HG02852 (cell line): ENCODE results near the gene ANKRD11.

ENCODE experiments used
- ATAC-seq: cut with Tn5 transposase; IDR thresholded peaks from one replicate; pipeline ENCODE4 v1.9.1; 2021; ENCODE audit warnings: mild to moderate bottlenecking, moderate library complexity; ENCODE audit not compliant: unreplicated experiment

The ANKRD11 gene

GRCh38 chr16:89490439-89491237 lies at the start of gene ANKRD11:
ANKRD11 (minus strand) TSS chr16:89490561; CDS start chr16:89317019, 173,542 bp downstream.
- ATAC-seq, result peak; percentile 77

GRCh38 chr16:89538286-89538685 lies 47.9 kb upstream of the ANKRD11 start:
- ATAC-seq, result no peak

GRCh38 chr16:89537549-89537925 lies 47.2 kb upstream of the ANKRD11 start:
- ATAC-seq, result no peak

GRCh38 chr16:89536886-89537548 lies 46.7 kb upstream of the ANKRD11 start:
- ATAC-seq, result no peak

- no peak for ATAC-seq
Measured at GRCh38 chr16:89536371-89536770, 46.0 kb upstream of the ANKRD11 start.

GRCh38 chr16:89534252-89534756 lies 43.9 kb upstream of the ANKRD11 start:
- ATAC-seq, result no peak

- no peak for ATAC-seq
Measured at GRCh38 chr16:89531821-89532526, 41.6 kb upstream of the ANKRD11 start.

- ATAC-seq, result no peak
Measured at GRCh38 chr16:89530401-89531381, 40.3 kb upstream of the ANKRD11 start.

GRCh38 chr16:89529097-89529496 lies 38.7 kb upstream of the ANKRD11 start:
- no peak for ATAC-seq

GRCh38 chr16:89525146-89525913 lies 35.0 kb upstream of the ANKRD11 start:
- no peak for ATAC-seq

GRCh38 chr16:89523680-89524344 lies 33.5 kb upstream of the ANKRD11 start:
- no peak for ATAC-seq

GRCh38 chr16:89522287-89522686 lies 31.9 kb upstream of the ANKRD11 start:
- ATAC-seq, result no peak

- no peak for ATAC-seq
Measured at GRCh38 chr16:89519881-89520280, 29.5 kb upstream of the ANKRD11 start.

- ATAC-seq, result no peak
Measured at GRCh38 chr16:89517128-89517527, 26.8 kb upstream of the ANKRD11 start.

GRCh38 chr16:89512453-89512852 lies 22.1 kb upstream of the ANKRD11 start:
- no peak for ATAC-seq

GRCh38 chr16:89511374-89511773 lies 21.0 kb upstream of the ANKRD11 start:
- no peak for ATAC-seq

- no peak for ATAC-seq
Measured at GRCh38 chr16:89510526-89510925, 20.2 kb upstream of the ANKRD11 start.

GRCh38 chr16:89507834-89508590 lies 17.7 kb upstream of the ANKRD11 start, which contains the start of gene SPG7:
SPG7 (plus strand) TSS chr16:89508403; CDS start chr16:89508418, 15 bp downstream.
- ATAC-seq, result peak; percentile 65
